HG02571 (cell line): Measurements from ENCODE around the gene CALD1.

Source experiments
- ATAC-seq: cut with Tn5 transposase; IDR thresholded peaks from one replicate; pipeline ENCODE4 v1.9.1; 2021; ENCODE audit warnings: mild to moderate bottlenecking, moderate library complexity; ENCODE audit not compliant: unreplicated experiment

The CALD1 gene

DNA sequence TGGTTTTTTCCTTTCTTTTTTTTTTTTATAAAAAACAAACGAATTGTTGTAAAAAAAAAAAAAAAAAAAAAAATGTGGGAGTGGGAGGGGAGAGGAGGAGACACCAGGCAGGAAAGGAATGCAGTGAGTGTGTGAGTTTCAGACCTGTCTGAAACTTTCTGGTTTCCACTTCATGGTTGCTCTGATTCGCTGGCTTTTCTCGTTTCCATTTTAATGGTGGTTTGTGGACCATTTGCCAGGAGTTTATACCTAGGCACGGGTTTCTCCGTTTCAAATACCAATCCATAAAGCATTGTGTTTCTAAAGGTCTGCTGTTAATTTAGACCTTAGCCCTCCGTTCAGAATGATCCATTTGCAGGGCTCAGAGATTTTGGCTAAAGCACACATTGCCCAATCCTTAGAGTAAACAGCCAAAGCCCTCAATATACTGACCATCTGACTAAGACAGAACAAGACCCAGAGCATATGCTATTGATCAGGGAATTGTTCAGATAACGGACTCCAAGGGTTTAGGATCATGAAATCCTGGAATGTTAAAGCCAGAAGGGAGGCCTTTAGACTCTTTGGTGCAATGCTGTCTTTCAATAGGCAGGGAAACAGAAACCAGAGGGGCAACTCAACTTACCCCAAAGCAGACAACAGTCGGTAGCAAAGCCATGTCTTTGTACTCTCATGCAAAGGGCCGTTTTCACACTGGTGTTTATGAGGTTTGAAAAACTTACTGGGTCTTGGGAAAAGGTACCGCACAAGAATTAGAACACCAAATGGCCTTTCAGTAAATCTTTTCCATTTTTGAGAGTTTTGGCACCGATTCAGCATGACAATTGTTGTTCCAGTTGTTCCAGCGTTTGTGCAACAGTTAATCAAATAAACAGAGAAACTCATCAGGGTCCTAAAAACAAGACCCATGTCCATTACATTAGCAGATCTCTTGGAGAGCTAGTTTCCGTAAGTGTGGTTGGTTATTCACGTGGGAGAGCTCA, 112.6 kb downstream of the CALD1 start:
- no peak for ATAC-seq

DNA sequence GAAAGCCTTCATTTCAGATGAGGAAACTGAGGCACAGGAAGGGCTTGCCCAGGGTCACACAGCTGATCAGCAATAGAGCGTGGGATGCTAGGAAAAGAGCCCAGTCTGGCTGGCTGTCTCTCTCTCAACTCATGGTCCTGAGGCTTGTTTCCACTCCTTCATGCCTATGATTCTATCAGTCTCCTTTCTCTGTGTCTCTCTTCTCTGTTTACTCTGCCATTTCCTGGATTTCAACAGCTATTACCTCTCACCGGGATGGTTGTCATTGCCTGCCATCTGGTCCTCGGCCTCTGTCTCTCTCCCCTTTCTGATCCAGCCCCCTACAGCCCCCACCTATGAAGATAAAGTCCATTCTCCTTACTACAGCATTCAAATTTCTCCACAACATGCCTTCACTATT, 113.5 kb downstream of the CALD1 start:
- ATAC-seq = no peak

DNA sequence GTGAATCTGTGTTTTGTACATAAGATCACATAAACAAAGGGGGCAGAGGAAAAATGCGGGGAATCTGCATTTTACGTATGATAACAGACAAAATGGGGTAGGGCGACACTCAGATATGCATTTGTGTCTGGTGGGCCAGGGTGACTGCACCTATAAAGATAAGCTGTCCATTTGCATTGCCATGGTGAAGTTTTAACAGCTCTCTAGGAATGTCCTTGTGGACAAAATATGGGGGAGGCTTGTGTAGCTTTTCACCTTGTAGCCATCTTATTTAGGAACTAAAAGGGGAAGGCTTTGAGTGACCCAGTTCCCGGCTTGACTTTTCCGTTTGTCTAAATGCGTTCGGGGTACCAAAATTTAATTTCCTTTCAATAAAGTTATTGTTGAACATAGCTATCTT, 114.5 kb downstream of the CALD1 start:
- no peak for ATAC-seq

DNA sequence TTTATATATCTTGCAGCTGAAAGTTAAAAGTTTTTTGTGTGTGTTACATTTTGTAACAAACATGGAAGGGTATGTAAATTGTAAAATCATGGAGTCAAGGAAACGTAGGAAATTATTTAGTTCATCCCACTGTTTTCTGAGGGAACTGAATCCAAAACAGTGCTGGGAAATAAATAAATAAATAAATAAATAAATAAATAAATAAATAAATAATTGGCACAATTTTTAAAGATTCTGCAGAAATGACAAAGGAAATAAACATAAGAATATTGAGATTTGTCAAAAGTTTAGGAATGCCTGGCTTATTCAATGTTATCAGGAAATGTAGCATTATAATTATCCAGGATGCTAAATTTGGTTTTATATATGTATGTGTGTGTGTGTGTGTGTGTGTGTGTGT, 115.5 kb downstream of the CALD1 start:
- ATAC-seq = no peak

DNA sequence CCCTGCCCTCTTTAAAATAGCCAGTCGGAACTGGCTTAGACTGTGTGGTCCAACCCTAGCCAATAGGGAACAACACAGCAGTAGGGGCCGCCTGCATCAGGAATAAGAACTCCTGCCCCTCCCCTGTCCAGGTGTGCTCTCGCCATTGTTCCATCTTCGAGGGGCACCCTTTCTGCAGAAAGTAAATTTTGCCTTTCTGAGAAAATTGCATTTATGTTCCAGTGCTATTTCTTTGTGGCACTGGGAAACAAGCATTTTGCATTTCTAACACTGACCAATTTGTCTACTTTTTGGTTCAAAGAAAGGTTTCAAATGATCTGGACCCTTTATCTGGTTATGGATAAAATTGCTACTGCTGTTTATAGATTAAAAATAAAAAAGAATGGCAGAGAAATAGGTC, 116.6 kb downstream of the CALD1 start:
- ATAC-seq = no peak

DNA sequence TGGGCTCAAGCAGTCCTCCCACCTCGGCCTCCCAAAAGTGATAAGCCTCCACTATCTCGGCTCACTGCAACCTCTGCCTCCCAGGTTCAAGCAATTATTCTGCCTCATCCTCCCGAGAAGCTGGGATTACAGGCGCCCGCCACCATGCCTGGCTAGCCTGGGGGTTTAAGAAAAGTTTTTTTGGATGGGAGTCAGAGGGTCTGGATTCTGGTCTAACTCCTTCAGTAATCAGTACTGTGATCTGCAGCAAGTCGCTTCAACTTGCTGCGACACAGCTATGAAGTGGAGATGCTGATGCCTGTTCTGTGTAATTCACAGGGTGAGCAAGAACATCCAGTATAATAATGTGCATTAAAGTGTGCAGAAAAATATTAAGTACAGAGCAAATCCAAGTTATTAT, 118.5 kb downstream of the CALD1 start:
- ATAC-seq = no peak

DNA sequence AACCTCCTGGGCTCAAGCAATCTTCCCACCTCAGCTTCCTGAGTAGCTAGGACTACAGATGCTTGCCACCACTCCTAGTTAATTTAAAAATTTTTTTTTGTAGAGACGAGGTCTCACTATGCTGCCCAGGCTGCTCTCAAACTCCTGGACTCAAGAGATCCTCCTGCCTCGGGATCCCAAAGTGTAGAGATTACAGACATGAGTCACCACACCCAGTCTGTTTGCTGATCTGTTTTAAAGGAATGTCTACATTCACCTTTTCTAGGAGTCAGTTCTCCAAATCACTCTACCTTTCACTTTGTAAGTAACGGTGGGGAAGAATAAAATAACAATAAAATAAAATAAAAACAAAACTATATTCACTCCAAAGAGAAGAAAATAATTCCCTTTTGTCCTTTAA, 120.3 kb downstream of the CALD1 start:
- ATAC-seq = no peak

DNA sequence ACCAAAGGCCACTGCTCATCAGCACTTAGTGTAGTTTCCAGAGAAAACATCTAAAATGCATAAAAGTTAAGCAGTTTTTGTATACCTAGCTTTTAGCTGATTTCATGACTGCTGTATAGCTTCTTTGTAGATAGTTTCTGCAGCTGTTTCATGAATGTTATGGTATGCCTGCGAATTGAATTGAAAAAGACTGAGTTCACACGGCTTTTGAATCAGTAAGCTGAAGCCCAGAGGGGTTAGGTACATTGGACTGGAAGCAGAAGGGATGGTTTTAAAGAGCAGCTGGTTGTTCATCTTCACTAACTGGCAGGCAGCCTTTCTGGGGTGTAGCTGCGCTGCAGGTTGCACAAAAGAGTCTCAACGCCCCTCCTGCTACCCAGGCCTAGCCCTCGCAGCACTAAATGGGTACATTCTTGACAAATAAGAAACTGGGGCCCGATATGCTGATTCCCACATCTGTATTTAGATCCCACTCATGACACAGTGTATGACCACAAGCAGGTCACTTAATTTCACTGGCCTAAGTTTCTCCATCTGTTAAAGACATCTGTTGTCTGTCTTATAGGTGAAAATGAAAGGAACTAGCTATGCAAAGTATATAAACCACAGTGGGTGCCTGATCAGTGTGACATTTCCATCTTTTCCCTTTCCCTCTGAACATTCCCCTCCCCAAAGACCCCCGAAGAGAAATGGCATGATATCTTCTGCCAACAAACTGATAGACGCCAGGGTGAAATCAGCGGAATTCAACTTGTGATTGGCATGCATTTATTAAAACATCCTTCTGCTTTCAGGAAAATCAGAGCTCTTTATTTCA, 120.9 kb downstream of the CALD1 start:
- peak; percentile 90 for ATAC-seq

DNA sequence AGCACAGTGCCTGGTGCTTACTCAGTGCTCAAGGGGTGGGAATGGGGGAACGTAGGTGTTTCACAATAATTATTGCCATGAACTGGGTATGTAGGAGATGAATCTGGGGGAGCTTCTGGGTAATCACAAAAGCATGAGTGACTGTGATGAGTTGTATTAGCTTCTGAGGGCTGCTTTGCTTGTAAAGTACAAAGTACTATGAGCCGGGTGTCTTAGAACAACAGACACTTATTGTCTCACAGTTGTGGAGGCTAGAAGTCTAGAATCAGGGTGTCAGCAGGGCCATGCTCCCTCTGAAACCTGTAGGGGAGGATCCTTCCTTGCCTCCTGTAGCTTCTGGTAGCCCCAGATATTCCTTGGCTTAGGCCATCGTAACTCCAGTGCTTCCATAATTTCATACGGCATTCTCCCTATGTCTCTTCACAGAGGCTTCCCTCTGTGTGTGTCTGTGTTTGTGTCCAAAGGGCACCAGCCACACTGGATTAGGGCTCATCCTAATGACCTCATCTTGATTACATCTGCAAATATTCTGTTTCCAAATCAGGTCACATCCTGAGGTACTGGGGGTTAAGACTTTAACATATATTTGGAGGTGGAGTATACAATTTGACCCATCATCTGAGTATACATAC, 122.1 kb downstream of the CALD1 start:
- no peak for ATAC-seq

DNA sequence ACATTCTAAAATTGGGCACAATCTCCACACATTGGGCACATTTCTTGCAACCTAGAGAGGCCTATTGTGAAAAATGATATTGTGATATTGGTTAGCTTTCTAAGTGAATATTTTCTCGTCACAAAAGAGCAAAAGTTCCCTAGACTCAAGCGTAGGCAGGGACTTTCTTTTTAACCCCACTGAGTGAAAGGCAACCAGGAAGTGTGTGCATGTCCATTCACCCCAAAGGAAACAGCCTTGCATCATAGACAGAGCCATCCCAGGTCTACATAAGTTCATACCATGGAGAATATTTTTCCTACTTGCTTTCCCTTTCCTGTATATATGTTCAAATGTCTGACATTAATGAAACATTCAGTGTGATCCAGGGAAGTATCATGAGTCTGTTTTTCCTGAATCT, 122.6 kb downstream of the CALD1 start:
- ATAC-seq = no peak

DNA sequence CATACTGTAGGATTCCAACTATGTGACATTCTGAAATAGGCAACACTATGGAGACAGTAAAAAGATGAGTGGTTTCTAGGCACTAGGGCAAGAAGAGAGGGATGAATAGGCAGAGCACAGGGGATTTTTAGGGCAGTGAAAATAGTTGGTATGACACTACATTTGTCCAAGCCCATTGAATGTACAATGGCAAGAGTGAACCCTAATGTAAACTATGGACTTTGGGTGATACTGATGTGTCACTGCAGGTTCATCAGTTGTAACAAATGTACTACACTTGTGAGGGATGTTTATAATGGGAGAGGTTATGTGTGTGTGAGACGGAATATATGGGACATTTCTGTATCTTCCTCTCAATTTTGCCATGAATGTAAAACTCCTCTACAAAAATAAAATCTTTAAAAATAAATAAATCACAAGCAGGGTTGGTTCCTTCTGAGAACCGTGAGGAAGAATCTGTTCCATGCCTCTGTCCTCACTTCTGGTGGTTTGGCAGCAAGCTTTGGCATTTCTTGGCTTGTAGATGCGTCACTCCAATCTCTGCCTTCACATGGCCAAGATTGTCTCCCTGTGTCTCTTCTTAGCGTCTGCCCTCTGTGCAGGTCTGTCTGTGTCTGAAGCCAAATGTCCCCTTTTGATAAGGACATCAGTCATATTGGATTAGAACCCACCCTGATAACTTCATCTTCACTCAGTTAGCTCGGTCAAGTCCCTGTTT, 123.8 kb downstream of the CALD1 start:
- no peak for ATAC-seq

DNA sequence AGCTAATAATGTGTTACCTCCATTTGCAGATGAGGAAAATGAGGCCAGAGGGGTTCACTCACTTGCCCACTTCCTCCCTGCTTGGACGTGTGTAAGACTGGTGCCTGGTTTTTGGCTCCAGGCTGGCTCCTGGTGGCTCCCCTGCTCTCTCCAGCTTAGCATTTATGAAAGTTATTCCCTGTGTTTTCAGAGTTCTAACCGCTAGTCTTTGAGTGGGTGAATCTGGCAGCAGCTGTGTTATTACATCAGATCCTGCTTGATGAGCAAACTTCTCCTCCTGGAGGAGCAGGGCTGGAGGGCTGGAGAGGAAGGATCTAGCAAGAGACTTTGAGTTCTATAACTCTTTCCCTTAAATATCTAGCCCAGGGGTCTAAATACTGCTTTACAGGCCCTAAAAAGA, 125.9 kb downstream of the CALD1 start:
- ATAC-seq = no peak

DNA sequence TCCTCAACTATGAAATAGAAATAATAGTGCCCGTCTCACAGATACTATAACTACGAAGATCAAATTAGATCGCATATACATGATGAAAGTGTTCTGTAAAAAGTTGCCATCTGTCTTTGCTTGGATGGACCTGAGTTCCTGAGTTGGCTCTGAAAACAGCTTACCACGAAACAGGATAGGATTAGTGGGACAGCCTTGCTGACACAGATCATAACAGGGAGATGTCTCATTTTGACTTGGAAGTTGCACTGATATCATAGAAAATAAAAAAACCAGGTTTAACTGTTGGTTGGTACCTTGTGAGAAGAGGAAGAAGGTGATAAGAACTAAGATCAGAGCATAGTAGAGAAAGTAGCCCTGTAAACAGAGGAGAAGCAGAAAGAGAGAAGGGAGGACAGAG, 127.6 kb downstream of the CALD1 start:
- ATAC-seq = no peak

DNA sequence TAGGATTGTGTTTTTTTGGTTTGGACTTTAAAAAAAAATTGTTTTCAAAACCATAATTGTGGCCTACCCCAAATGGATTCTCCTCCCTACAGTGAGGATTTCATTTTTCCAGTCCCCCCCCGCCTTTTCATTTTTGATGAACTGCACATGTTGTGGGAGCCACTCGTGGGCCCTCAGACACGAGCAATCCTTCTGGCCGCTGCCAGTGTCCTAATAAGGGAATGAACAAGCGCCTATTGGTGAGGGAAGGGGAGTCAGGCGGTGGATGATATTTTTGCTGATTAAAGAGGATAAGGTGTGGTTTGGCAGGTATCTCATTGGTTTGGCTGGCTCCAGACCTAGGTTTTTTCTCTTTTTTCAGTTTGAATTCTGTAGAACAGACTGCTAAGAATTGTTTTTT, 128.2 kb downstream of the CALD1 start:
- no peak for ATAC-seq

DNA sequence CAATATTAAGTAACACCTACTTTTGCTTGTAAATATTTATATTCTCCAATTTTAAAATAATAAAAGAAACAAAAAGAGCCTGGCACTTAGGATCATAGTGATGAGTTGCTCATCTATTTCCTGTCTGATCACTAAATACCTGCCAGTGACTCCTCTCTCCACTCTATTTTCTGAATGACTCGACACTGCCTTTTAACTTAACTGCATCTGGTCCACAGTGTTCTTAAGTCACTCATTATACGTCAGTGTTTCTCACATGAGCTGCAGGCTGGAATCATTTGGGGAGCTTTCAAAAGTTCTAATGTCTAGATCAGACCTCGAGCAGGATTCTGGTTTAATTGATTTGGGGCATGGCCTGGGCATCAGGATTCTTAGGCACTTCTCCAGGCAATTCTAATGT, 128.9 kb downstream of the CALD1 start:
- ATAC-seq = no peak

DNA sequence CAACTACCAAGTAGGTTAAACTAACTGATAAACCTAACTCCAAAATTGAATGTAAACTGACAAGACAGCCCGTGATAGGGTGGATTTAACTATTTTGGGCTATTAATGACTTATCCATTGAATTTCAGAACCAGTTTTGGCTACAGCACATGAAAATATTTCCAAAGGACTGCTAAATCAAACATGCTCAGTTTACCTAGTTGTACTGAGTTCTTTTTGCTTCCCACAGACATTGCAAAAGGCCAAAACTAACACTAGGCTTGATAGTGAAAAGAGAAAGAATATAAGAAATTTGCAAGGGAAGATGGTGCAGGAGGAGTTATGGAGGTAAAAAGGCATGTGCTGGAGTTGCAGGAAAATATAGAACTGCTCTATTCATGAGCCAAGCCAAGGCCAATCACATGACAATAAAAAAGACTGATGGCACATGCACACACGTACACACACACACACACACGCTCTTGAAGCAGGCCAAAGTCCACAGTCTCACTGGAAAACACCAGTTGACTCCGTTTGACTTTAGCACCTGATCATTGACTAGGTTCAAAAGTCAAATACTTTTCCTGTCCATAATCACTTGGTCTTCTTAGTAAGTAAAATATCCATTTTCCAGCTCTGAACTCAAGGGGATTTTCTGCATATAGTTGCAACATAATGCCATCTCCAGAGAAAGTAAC, 130.9 kb downstream of the CALD1 start:
- ATAC-seq = no peak

DNA sequence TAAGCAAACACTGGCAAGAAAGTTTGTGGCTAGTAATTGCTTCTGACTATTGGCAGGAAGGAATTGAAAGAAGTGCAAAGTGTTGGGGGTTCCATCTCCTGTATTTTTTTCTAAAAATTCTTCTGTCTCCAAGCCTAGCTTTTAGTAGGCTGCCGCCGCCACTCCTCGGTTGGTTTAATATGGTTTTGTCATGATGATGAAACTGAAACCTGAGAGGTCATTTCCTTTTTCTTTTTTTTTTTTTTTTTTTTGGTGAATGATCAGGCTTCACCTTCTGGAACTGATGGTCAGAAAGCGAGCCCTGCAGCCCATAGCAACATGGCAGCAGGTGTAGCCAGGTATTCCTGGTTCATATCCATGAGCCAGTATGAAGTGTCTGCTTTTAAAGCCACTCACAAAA, 131.5 kb downstream of the CALD1 start:
- ATAC-seq = no peak

DNA sequence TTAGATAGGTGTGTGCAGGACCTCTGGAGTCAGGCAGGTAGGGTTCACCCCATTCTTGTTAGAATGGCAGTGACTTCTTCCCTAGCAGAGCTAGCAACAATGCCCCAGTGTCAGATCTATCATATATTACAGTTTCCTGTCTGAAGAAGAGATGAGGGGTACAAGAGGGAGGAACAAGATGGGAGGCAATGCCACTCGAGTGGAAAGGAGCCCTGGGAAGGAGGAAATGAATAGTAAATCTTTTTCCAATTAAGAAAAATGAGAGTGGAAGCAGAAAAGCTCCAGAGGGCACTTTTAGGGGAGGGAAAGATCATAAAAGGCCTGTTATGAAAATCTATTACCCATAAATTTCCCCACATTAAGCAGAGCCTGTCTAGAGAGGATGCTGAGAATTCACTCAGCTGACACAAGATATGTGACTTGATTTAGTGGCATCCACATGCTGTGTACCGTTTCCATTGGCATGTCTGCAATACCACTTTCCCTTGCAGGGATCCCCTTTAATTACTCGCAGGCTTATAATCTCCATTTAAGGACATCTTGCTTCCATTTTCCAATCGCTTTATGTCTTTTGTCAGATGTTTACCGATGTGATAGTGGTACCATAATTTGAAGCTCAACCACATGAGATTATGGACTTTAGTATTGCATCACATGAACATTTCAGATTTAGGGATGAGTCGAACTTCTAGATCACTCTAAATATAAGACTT, 136.9 kb downstream of the CALD1 start:
- ATAC-seq = no peak

DNA sequence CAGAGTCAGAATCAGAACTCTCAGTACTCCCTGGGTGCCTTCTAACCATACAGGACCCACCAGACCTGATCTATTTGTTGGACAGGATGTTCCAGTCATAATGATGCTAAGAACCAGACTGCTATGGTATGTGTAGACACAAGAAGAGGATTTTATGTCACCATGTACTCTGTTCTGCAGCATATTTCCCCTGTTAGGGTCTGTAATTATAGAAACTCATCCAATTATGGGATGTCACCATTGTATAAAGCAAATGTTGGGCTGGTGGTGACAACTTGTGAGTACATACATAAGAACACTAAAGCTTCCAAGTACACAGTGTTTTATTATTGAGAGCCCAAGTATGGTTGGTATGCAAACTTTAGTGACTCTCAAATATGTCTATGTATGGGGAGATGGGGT, 139.8 kb downstream of the CALD1 start:
- ATAC-seq = no peak
